Stimulated activated CD8-positive, alpha-beta memory T cell treated with anti-CD3 and anti-CD28 coated beads, Interleukin-15, amount 100 ng/mL, for 24 hours (primary cell): ENCODE measurements around the gene TNFAIP8.

ENCODE experiments used
- DNase-seq: peaks from one replicate; pipeline ENCODE4 v3.0.0-alpha.2; 2020; ENCODE audit warnings: low read depth

Gene TNFAIP8

GRCh38 chr5:119355685-119356611 lies at the start of gene TNFAIP8:
TSS of gene TNFAIP8 (plus strand) at chr5:119356019. CDS start at chr5:119356091, 72 bp downstream.
- peak; percentile 48 for DNase-seq

GRCh38 chr5:119307170-119307569 lies 48.6 kb upstream of the TNFAIP8 start:
- no peak for DNase-seq

- no peak for DNase-seq
Measured at GRCh38 chr5:119309326-119309725, 46.5 kb upstream of the TNFAIP8 start.

- no peak for DNase-seq
Measured at GRCh38 chr5:119311688-119312087, 44.1 kb upstream of the TNFAIP8 start.

GRCh38 chr5:119312403-119312802 lies 43.4 kb upstream of the TNFAIP8 start:
- no peak for DNase-seq

- DNase-seq, result no peak
Measured at GRCh38 chr5:119313197-119313596, 42.6 kb upstream of the TNFAIP8 start.

GRCh38 chr5:119313658-119314605 lies 41.9 kb upstream of the TNFAIP8 start:
- DNase-seq, result no peak

GRCh38 chr5:119315516-119315949 lies 40.3 kb upstream of the TNFAIP8 start:
- DNase-seq, result no peak

- DNase-seq, result no peak
Measured at GRCh38 chr5:119316086-119316485, 39.7 kb upstream of the TNFAIP8 start.

- DNase-seq, result no peak
Measured at GRCh38 chr5:119316906-119317305, 38.9 kb upstream of the TNFAIP8 start.

GRCh38 chr5:119318256-119318894 lies 37.4 kb upstream of the TNFAIP8 start:
- DNase-seq, result no peak

- no peak for DNase-seq
Measured at GRCh38 chr5:119319401-119319800, 36.4 kb upstream of the TNFAIP8 start.

GRCh38 chr5:119319890-119320289 lies 35.9 kb upstream of the TNFAIP8 start:
- DNase-seq, result no peak

GRCh38 chr5:119321569-119322311 lies 34.1 kb upstream of the TNFAIP8 start:
- DNase-seq, result no peak

GRCh38 chr5:119322312-119322947 lies 33.4 kb upstream of the TNFAIP8 start:
- DNase-seq, result no peak

GRCh38 chr5:119322948-119323537 lies 32.8 kb upstream of the TNFAIP8 start:
- no peak for DNase-seq

GRCh38 chr5:119323601-119324000 lies 32.2 kb upstream of the TNFAIP8 start:
- DNase-seq, result no peak

- no peak for DNase-seq
Measured at GRCh38 chr5:119324842-119325241, 31.0 kb upstream of the TNFAIP8 start.

GRCh38 chr5:119327018-119327417 lies 28.8 kb upstream of the TNFAIP8 start:
- DNase-seq, result no peak
